GM23248 (cell line): ENCODE results near the gene ZNF555.

Experiments used
- EZH2 ChIP-seq: fragments of 200-600 bp; sonication (generic); IDR thresholded peaks from 2 replicates; pipeline ENCODE4 v1.6.1; 2018; ENCODE audit warnings: antibody characterized with exemption, mild to moderate bottlenecking; ENCODE audit not compliant: insufficient read depth, poor library complexity, severe bottlenecking
- EZH2phosphoT487 ChIP-seq: fragments of 200-600 bp; sonication (generic); IDR thresholded peaks from 2 replicates; pipeline ENCODE4 v1.6.1; 2018; ENCODE audit warnings: antibody characterized with exemption, moderate library complexity, mild to moderate bottlenecking, low read depth; ENCODE audit not compliant: insufficient read depth

- TF ChIP-seq EZH2 (no peak), EZH2phosphoT487 (no peak)
Measured at GRCh38 chr19:2813235-2814160, 27.8 kb upstream of the ZNF555 start.
